ENCODE results near the gene DUSP21.
"Not testable (repeated sequence)": the region's sequence is repeated elsewhere in the genome, so short reads cannot be mapped to it uniquely, and the experiment has no call there.

The DUSP21 gene

GRCh38 chrX:44843753-44844152 lies at the start of gene DUSP21:
Gene DUSP21 (plus strand): TSS chrX:44844021. CDS start chrX:44844133, 112 bp downstream.
- H3K9me3 ChIP-seq (ENCODE audit: control insufficient read depth in 1 of 2, low read length in 2 of 2) = no peaks in the 10 kb centered on the region
- H3K9ac ChIP-seq (ENCODE audit: low read depth in 1 of 2, low read length in 2 of 2) = no peak within 1 kb of the TSS
- no peaks in the 10 kb centered on the region for H3K27me3 ChIP-seq (ENCODE audit: control insufficient read depth in 1 of 2, insufficient read depth in 2 of 2, low read length in 2 of 2)
- H3K36me3 ChIP-seq (ENCODE audit: control insufficient read depth in 1 of 2, insufficient read depth in 2 of 2, low read length in 2 of 2) = no peaks in the 10 kb centered on the region
- H3K4me1 ChIP-seq (ENCODE audit: control insufficient read depth in 1 of 2, insufficient read depth in 2 of 2, low read length in 2 of 2) = no peaks in the 10 kb centered on the region
- H3K27ac ChIP-seq (ENCODE audit: low read depth, low read length) = no peak within 1 kb of the TSS
- no peak within 1 kb of the TSS for H3K4me3 ChIP-seq (ENCODE audit: low read depth in 1 of 2, low read length in 2 of 2)

GRCh38 chrX:44795945-44796450 lies 47.8 kb upstream of the DUSP21 start:
- no peak overlapping the region for H3K9ac ChIP-seq (ENCODE audit: low read depth in 1 of 2, low read length in 2 of 2)
- H3K4me1 ChIP-seq (ENCODE audit: control insufficient read depth in 1 of 2, insufficient read depth in 2 of 2, low read length in 2 of 2) = no peaks in the 10 kb centered on the region
- no peaks in the 10 kb centered on the region for H3K36me3 ChIP-seq (ENCODE audit: control insufficient read depth in 1 of 2, insufficient read depth in 2 of 2, low read length in 2 of 2)
- no peaks in the 10 kb centered on the region for H3K27me3 ChIP-seq (ENCODE audit: control insufficient read depth in 1 of 2, insufficient read depth in 2 of 2, low read length in 2 of 2)
- no peak overlapping the region for H3K4me3 ChIP-seq (ENCODE audit: low read depth in 1 of 2, low read length in 2 of 2)
- H3K9me3 ChIP-seq (ENCODE audit: control insufficient read depth in 1 of 2, low read length in 2 of 2) = no peaks in the 10 kb centered on the region
- H3K27ac ChIP-seq (ENCODE audit: low read depth, low read length) = no peak overlapping the region

- no peaks in the 10 kb centered on the region for H3K4me1 ChIP-seq (ENCODE audit: control insufficient read depth in 1 of 2, insufficient read depth in 2 of 2, low read length in 2 of 2)
- H3K9me3 ChIP-seq (ENCODE audit: control insufficient read depth in 1 of 2, low read length in 2 of 2) = no peaks in the 10 kb centered on the region
- H3K27me3 ChIP-seq (ENCODE audit: control insufficient read depth in 1 of 2, insufficient read depth in 2 of 2, low read length in 2 of 2) = no peaks in the 10 kb centered on the region
- no peaks in the 10 kb centered on the region for H3K36me3 ChIP-seq (ENCODE audit: control insufficient read depth in 1 of 2, insufficient read depth in 2 of 2, low read length in 2 of 2)
- H3K4me3 ChIP-seq (ENCODE audit: low read depth in 1 of 2, low read length in 2 of 2) = no peak overlapping the region
- H3K9ac ChIP-seq (ENCODE audit: low read depth in 1 of 2, low read length in 2 of 2) = no peak overlapping the region
- H3K27ac ChIP-seq (ENCODE audit: low read depth, low read length) = no peak overlapping the region
These were observed 41.2 kb upstream of the DUSP21 start for GRCh38 chrX:44802613-44803012.

GRCh38 chrX:44815681-44816080 lies 28.1 kb upstream of the DUSP21 start:
- Histone ChIP-seq H3K27me3 (ENCODE audit: control insufficient read depth in 1 of 2, insufficient read depth in 2 of 2, low read length in 2 of 2) (no peaks in the 10 kb centered on the region), H3K9me3 (ENCODE audit: control insufficient read depth in 1 of 2, low read length in 2 of 2) (no peaks in the 10 kb centered on the region), H3K27ac (ENCODE audit: low read depth, low read length) (no peak overlapping the region), H3K36me3 (ENCODE audit: control insufficient read depth in 1 of 2, insufficient read depth in 2 of 2, low read length in 2 of 2) (no peaks in the 10 kb centered on the region), H3K4me3 (ENCODE audit: low read depth in 1 of 2, low read length in 2 of 2) (no peak overlapping the region), H3K9ac (ENCODE audit: low read depth in 1 of 2, low read length in 2 of 2) (no peak overlapping the region), H3K4me1 (ENCODE audit: control insufficient read depth in 1 of 2, insufficient read depth in 2 of 2, low read length in 2 of 2) (no peaks in the 10 kb centered on the region)

GRCh38 chrX:44816367-44816766 lies 27.5 kb upstream of the DUSP21 start:
- no peak overlapping the region for H3K27ac ChIP-seq (ENCODE audit: low read depth, low read length)
- no peaks in the 10 kb centered on the region for H3K4me1 ChIP-seq (ENCODE audit: control insufficient read depth in 1 of 2, insufficient read depth in 2 of 2, low read length in 2 of 2)
- no peaks in the 10 kb centered on the region for H3K27me3 ChIP-seq (ENCODE audit: control insufficient read depth in 1 of 2, insufficient read depth in 2 of 2, low read length in 2 of 2)
- H3K4me3 ChIP-seq (ENCODE audit: low read depth in 1 of 2, low read length in 2 of 2) = no peak overlapping the region
- no peaks in the 10 kb centered on the region for H3K36me3 ChIP-seq (ENCODE audit: control insufficient read depth in 1 of 2, insufficient read depth in 2 of 2, low read length in 2 of 2)
- no peaks in the 10 kb centered on the region for H3K9me3 ChIP-seq (ENCODE audit: control insufficient read depth in 1 of 2, low read length in 2 of 2)
- no peak overlapping the region for H3K9ac ChIP-seq (ENCODE audit: low read depth in 1 of 2, low read length in 2 of 2)

GRCh38 chrX:44817029-44817428 lies 26.8 kb upstream of the DUSP21 start:
- no peaks in the 10 kb centered on the region for H3K27me3 ChIP-seq (ENCODE audit: control insufficient read depth in 1 of 2, insufficient read depth in 2 of 2, low read length in 2 of 2)
- no peak overlapping the region for H3K27ac ChIP-seq (ENCODE audit: low read depth, low read length)
- H3K36me3 ChIP-seq (ENCODE audit: control insufficient read depth in 1 of 2, insufficient read depth in 2 of 2, low read length in 2 of 2) = no peaks in the 10 kb centered on the region
- H3K4me1 ChIP-seq (ENCODE audit: control insufficient read depth in 1 of 2, insufficient read depth in 2 of 2, low read length in 2 of 2) = no peaks in the 10 kb centered on the region
- no peak overlapping the region for H3K4me3 ChIP-seq (ENCODE audit: low read depth in 1 of 2, low read length in 2 of 2)
- no peaks in the 10 kb centered on the region for H3K9me3 ChIP-seq (ENCODE audit: control insufficient read depth in 1 of 2, low read length in 2 of 2)
- no peak overlapping the region for H3K9ac ChIP-seq (ENCODE audit: low read depth in 1 of 2, low read length in 2 of 2)

- Histone ChIP-seq H3K27me3 (ENCODE audit: control insufficient read depth in 1 of 2, insufficient read depth in 2 of 2, low read length in 2 of 2) (no peaks in the 10 kb centered on the region), H3K4me1 (ENCODE audit: control insufficient read depth in 1 of 2, insufficient read depth in 2 of 2, low read length in 2 of 2) (no peaks in the 10 kb centered on the region), H3K36me3 (ENCODE audit: control insufficient read depth in 1 of 2, insufficient read depth in 2 of 2, low read length in 2 of 2) (no peaks in the 10 kb centered on the region), H3K9me3 (ENCODE audit: control insufficient read depth in 1 of 2, low read length in 2 of 2) (no peaks in the 10 kb centered on the region), H3K27ac (ENCODE audit: low read depth, low read length) (no peak overlapping the region), H3K9ac (ENCODE audit: low read depth in 1 of 2, low read length in 2 of 2) (no peak overlapping the region), H3K4me3 (ENCODE audit: low read depth in 1 of 2, low read length in 2 of 2) (no peak overlapping the region)
These were observed 21.2 kb upstream of the DUSP21 start for GRCh38 chrX:44822601-44823000.

- not testable (repeated sequence) for H3K4me3 ChIP-seq (ENCODE audit: low read depth in 1 of 2, low read length in 2 of 2); H3K9me3 ChIP-seq (ENCODE audit: control insufficient read depth in 1 of 2, low read length in 2 of 2); H3K36me3 ChIP-seq (ENCODE audit: control insufficient read depth in 1 of 2, insufficient read depth in 2 of 2, low read length in 2 of 2); H3K9ac ChIP-seq (ENCODE audit: low read depth in 1 of 2, low read length in 2 of 2); H3K4me1 ChIP-seq (ENCODE audit: control insufficient read depth in 1 of 2, insufficient read depth in 2 of 2, low read length in 2 of 2); H3K27me3 ChIP-seq (ENCODE audit: control insufficient read depth in 1 of 2, insufficient read depth in 2 of 2, low read length in 2 of 2); H3K27ac ChIP-seq (ENCODE audit: low read depth, low read length)
These were observed 20.6 kb upstream of the DUSP21 start for GRCh38 chrX:44823193-44823592.

GRCh38 chrX:44828008-44828605 lies 15.7 kb upstream of the DUSP21 start:
- Histone ChIP-seq H3K9ac (ENCODE audit: low read depth in 1 of 2, low read length in 2 of 2) (no peak overlapping the region), H3K9me3 (ENCODE audit: control insufficient read depth in 1 of 2, low read length in 2 of 2) (no peaks in the 10 kb centered on the region), H3K27ac (ENCODE audit: low read depth, low read length) (no peak overlapping the region), H3K4me3 (ENCODE audit: low read depth in 1 of 2, low read length in 2 of 2) (no peak overlapping the region), H3K27me3 (ENCODE audit: control insufficient read depth in 1 of 2, insufficient read depth in 2 of 2, low read length in 2 of 2) (no peaks in the 10 kb centered on the region), H3K36me3 (ENCODE audit: control insufficient read depth in 1 of 2, insufficient read depth in 2 of 2, low read length in 2 of 2) (no peaks in the 10 kb centered on the region), H3K4me1 (ENCODE audit: control insufficient read depth in 1 of 2, insufficient read depth in 2 of 2, low read length in 2 of 2) (peaks cover 0 to 7% of the 10 kb centered on the region in 2 donors)

- Histone ChIP-seq H3K27me3 (ENCODE audit: control insufficient read depth in 1 of 2, insufficient read depth in 2 of 2, low read length in 2 of 2) (no peaks in the 10 kb centered on the region), H3K4me3 (ENCODE audit: low read depth in 1 of 2, low read length in 2 of 2) (no peak overlapping the region), H3K27ac (ENCODE audit: low read depth, low read length) (no peak overlapping the region), H3K36me3 (ENCODE audit: control insufficient read depth in 1 of 2, insufficient read depth in 2 of 2, low read length in 2 of 2) (no peaks in the 10 kb centered on the region), H3K9ac (ENCODE audit: low read depth in 1 of 2, low read length in 2 of 2) (no peak overlapping the region), H3K4me1 (ENCODE audit: control insufficient read depth in 1 of 2, insufficient read depth in 2 of 2, low read length in 2 of 2) (peaks cover 0 to 7% of the 10 kb centered on the region in 2 donors), H3K9me3 (ENCODE audit: control insufficient read depth in 1 of 2, low read length in 2 of 2) (no peaks in the 10 kb centered on the region)
These were observed 14.0 kb upstream of the DUSP21 start for GRCh38 chrX:44829832-44830231.
